Ovary (tissue), 9 donors: ENCODE data around the gene SEMA4G. TPM values are rescaled to one million over a fixed set of nuclear protein-coding genes. Genes with fewer than 3 reads are reported as not detected.

Source experiments
- DNase-seq, 5 donors: peaks; one replicate each; pipeline ENCODE4 v3.0.0-alpha.2; 2019 to 2020
- H3K27ac ChIP-seq, 2 donors: fragments of 200-600 bp; one replicate each; pipeline versions ENCODE4 v1.5.1 to v1.8.0; 2019 to 2022
- H3K27me3 ChIP-seq: fragments of 200-600 bp; one replicate; pipeline ENCODE4 v1.8.0; 2022
- H3K36me3 ChIP-seq: fragments of 200-600 bp; sonication (generic); one replicate; pipeline ENCODE4 v1.5.1; 2019
- H3K4me1 ChIP-seq: one replicate; pipeline ENCODE4 v1.8.1; 2013; ENCODE audit warnings: mild to moderate bottlenecking, moderate library complexity; ENCODE audit not compliant: insufficient read depth
- H3K4me3 ChIP-seq: fragments of 200-600 bp; sonication (generic); one replicate; pipeline ENCODE4 v1.5.1; 2017
- H3K9me3 ChIP-seq, 2 donors: fragments of 200-600 bp in 1 of 2; sonication (generic) in 1 of 2; one replicate each; pipeline versions ENCODE4 v1.5.1 to v1.8.1; 2013 to 2019; ENCODE audit warnings: mild to moderate bottlenecking in 1 of 2, moderate library complexity in 1 of 2
- CTCF ChIP-seq, 3 donors: fragments of 450-650 bp in 2 of 3; fragments of 200-600 bp in 1 of 3; IDR thresholded peaks; one replicate each; pipeline versions ENCODE4 v1.5.1 to v1.8.0; 2016 to 2022; ENCODE audit warnings: antibody characterized with exemption in 3 of 3, mild to moderate bottlenecking in 1 of 3
- EP300 ChIP-seq: sonication (generic); formaldehyde crosslinking; IDR thresholded peaks from one replicate; pipeline ENCODE4 v1.6.1; 2017; ENCODE audit warnings: antibody characterized with exemption
- POLR2A ChIP-seq: fragments of 450-650 bp; IDR thresholded peaks from one replicate; pipeline ENCODE4 v1.6.1; 2017; ENCODE audit warnings: antibody characterized with exemption, mild to moderate bottlenecking, moderate library complexity
- WGBS, 3 donors: extraction: QIAGEN DNeasy Blood & Tissue Kit in 1 of 3; methylation state at CpG; one replicate each; pipeline versions ENCODE4 v1.1.5 to v1.1.7; 2013 to 2017; 5-methylcytosine and 5-hydroxymethylcytosine counted together
- intact Hi-C, 4 donors: fragments of 100-400 bp; cut with DNase I; formaldehyde crosslinking; loops; one replicate each; pipeline versions ENCODE4 v1.11.0 to v1.15.1; 2022 to 2023
- polyA plus RNA-seq, 2 donors: library from polyadenylated mRNA; stranded (reverse); fragments of 200-250 nt in 1 of 2; fragments of 350-450 nt in 1 of 2; fragmentation: Illumina TruSeq in 1 of 2; extraction: RNeasy Lipid Tissue Mini Kit (QIAGEN cat#74804) in 1 of 2; gene quantifications; one replicate each; pipeline ENCODE4 v1.2.3, GENCODE V29; 2013 to 2014
- total RNA-seq, 7 donors: library from RNA; depleted of rRNA in 2 of 7; stranded (reverse); fragments of >200 nt in 2 of 7; fragmentation: NEBNext Ultra II Directional in 3 of 7; extraction: Animal tissue kit (Norgen Biotek cat#: 25700) in 3 of 7; gene quantifications; one replicate each; pipeline versions ENCODE4 v1.1.0 to v1.2.4, GENCODE V29; 2016 to 2023
- donor health status: DM: no; HTN: no; CAD: no; lungs with moderate emphysema.
- donor health status: DM: no; HTN: no; CAD: no.
- donor health status: Bipolar disorder and iron deficiency.
- donor health status: DM: yes; HTN: yes; CAD: no.
- donor health status: DM: no; HTN: no; CAD: no.
- donor health status: DM: yes; HTN: yes; CAD: no.

Gene SEMA4G
- total and polyA plus RNA-seq, 9 donors, result 5.9 to 25.5 (median 13.1) TPM

- no peak overlapping the region for H3K4me3 ChIP-seq
- WGBS, 3 donors, result 87 to 92% (median 91%) methylated on average over 16 of the region's 16 CpGs
- H3K9me3 ChIP-seq, result no peaks in the 10 kb centered on the region
- H3K36me3 ChIP-seq, result no peaks in the 10 kb centered on the region
- DNase-seq, result peak in 1 of 5 donors; percentile 37
- H3K4me1 ChIP-seq, result no peaks in the 10 kb centered on the region
- no peaks in the 10 kb centered on the region for H3K27me3 ChIP-seq
- no peak for TF ChIP-seq POLR2A
- no peak for TF ChIP-seq EP300
- no peak for TF ChIP-seq CTCF (IDR thresholded peaks at IDR 0.05)
- intact Hi-C loops, result no loop called here
- H3K27ac ChIP-seq, result no peak overlapping the region
Measured at GRCh38 chr10:100979791-100980272, 10.5 kb downstream of the SEMA4G start.

- Histone ChIP-seq H3K36me3 (no peaks in the 10 kb centered on the region), H3K4me1 (no peaks in the 10 kb centered on the region), H3K9me3 (no peaks in the 10 kb centered on the region), H3K27ac (no peak overlapping the region), H3K4me3 (no peak overlapping the region), H3K27me3 (no peaks in the 10 kb centered on the region)
- intact Hi-C loops, result no loop called here
- peak in 1 of 5 donors; percentile 11 for DNase-seq
- WGBS, 3 donors, result 84 to 87% (median 85%) methylated on average over 2 of the region's 2 CpGs
- TF ChIP-seq EP300 (no peak), POLR2A (no peak), CTCF (IDR thresholded peaks at IDR 0.05) (no peak)
Measured at GRCh38 chr10:100980311-100980710, 11.0 kb downstream of the SEMA4G start.

GRCh38 chr10:100980711-100981110 lies 11.4 kb downstream of the SEMA4G start:
- Histone ChIP-seq H3K4me3 (no peak overlapping the region), H3K9me3 (no peaks in the 10 kb centered on the region), H3K27ac (no peak overlapping the region), H3K36me3 (no peaks in the 10 kb centered on the region), H3K27me3 (no peaks in the 10 kb centered on the region), H3K4me1 (no peaks in the 10 kb centered on the region)
- TF ChIP-seq CTCF (IDR thresholded peaks at IDR 0.05), result no peak
- no peak for TF ChIP-seq EP300
- TF ChIP-seq POLR2A, result no peak
- DNase-seq, result peak in 2 of 5 donors; percentile 4 to 26
- WGBS, 3 donors, result 77 to 91% (median 86%) methylated on average over 7 of the region's 7 CpGs
- intact Hi-C loops, result no loop called here

GRCh38 chr10:100981178-100981772 lies 12.0 kb downstream of the SEMA4G start:
- H3K27me3 ChIP-seq, result no peaks in the 10 kb centered on the region
- H3K4me3 ChIP-seq, result no peak overlapping the region
- no peak overlapping the region for H3K27ac ChIP-seq
- intact Hi-C loops, result no loop called here
- no peaks in the 10 kb centered on the region for H3K36me3 ChIP-seq
- no peaks in the 10 kb centered on the region for H3K9me3 ChIP-seq
- no peak for DNase-seq
- TF ChIP-seq POLR2A (no peak), CTCF (IDR thresholded peaks at IDR 0.05) (no peak), EP300 (no peak)
- H3K4me1 ChIP-seq, result no peaks in the 10 kb centered on the region
- WGBS, 3 donors, result 83 to 89% (median 85%) methylated on average over 5 of the region's 5 CpGs
